GM11168 (cell line): ENCODE results near the gene RHOU.
"Not testable (repeated sequence)": the region's sequence is repeated elsewhere in the genome, so short reads cannot be mapped to it uniquely, and the experiment has no call there.

Source experiments
- in situ Hi-C: fragments of 300-500 bp; cut with MboI; formaldehyde crosslinking; loops from one replicate; pipeline ENCODE4 v1.12.0; 2022; ENCODE audit warnings: low sequenced_read_pairs; ENCODE audit not compliant: unreplicated experiment

The RHOU gene

DNA sequence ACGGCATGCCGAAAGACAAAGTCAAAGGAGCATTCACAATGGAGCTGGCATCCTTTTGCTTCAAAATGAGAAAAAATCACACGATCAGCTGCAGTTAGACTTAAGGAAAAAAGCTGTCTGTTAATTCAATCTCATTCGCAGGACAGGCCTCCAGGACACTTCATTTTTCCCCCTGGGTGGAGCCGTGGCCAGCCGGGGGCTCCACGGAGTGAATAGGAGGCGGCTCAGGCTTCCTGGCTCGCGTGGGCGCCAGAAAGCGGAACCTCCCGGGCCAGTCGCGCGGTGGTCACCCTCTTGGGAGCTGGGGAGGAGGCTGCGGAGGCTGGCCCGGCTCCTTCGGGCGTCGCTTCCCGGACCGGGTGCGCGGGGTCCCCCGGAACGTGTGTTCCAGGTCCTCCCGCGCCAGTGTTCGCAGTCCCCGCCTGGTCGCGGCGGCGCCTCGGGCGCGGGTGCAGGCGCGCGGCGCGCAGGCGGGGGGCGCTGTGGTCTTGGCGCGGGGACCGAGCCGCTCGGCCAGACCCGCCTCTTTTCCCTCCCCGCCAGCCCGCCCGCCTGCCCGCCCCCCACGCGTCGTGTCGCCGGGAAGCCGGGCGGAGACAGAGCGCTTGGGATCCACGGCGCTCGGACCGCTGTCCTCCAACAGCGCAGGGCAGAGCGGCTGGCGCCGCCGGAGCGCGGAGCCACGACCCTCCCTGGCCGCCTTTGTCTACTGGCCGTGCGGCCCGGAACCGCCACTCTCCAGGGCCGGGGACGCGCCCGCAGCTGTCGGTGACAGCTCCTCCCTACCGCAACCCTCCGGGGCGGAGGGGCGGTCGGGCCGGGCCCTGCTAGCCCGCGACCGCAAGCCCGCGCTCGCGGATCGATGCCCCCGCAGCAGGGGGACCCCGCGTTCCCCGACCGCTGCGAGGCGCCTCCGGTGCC, at the start of gene RHOU:
Gene RHOU (plus strand): TSS at position 599 of the 921 bp plus-strand sequence. CDS start 264 bp downstream, at position 863.
- in situ Hi-C loops, result no loop called here

DNA sequence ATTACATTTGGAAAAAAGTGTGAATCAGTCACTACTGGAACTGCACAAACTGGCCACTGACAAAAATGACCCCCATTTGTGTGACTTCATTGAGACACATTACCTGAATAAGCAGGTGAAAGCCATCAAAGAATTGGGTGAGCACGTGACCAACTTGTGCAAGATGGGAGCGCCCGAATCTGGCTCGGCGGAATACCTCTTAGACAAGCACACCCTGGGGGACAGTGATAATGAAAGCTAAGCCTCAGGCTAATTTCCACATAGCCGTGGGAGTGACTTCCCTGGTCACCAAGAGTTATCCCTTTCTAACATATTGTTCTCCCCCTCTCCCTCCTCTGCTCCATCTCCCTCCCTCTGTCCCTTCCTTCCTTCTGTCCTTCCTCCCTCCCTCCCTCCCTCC, 47.7 kb upstream of the RHOU start:
- in situ Hi-C loops, result no loop called here

DNA sequence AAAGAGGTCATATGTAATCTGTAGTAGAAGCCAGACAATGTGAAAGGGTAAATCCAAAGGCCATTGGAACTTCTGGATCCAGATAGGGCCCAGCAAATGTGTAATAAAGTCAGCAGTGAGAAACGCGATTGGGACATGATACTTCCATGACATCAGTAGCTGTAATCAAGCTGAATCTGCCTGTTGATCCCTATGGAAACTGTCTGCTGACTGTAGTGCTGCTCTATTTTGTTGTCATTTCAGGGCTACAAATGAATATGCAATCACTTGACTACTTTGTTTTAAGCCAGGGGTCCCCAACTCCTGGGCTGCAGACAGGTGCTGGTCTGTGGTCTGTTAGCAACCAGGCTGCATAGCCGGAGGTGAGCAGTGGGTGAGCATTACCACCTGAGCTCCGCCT, 46.0 kb upstream of the RHOU start:
- in situ Hi-C loops, result no loop called here

DNA sequence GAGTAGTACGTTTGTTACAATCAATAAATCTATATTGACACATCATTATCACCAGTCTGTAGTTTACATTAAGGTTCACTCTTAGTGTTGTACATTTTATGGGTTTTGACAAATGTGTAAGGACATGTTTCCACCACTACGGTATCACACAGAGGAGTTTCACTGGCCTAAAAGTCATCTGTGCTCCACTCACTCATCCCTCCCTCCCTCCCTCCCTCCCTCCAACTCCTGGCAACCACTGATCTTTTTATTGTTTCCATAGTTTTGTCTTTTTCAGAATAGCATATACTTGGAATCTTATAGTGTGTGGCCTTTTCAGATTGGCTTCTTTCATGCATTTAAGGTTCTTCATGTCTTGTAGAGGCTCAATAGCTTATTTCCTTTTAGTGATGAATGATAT, 44.1 kb upstream of the RHOU start:
- in situ Hi-C loops, result no loop called here

DNA sequence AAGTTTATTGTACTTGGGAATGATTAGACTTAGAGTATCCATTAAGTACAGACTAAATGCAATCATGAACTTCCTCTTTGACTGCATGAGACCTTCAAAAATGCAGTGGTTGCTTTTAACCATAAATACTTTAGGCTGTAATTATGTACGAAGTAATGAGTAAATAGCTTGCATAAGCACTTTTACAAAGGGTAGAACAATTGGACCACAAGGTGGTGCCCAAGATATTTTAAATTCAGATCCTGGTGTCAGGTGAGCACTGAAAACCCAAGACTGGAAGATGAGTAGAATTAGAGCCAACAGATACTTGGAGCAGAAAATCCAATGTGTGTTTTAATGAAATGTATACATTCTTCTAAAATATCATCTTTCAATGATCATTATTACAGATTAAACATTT, 43.4 kb upstream of the RHOU start:
- in situ Hi-C loops, result no loop called here

DNA sequence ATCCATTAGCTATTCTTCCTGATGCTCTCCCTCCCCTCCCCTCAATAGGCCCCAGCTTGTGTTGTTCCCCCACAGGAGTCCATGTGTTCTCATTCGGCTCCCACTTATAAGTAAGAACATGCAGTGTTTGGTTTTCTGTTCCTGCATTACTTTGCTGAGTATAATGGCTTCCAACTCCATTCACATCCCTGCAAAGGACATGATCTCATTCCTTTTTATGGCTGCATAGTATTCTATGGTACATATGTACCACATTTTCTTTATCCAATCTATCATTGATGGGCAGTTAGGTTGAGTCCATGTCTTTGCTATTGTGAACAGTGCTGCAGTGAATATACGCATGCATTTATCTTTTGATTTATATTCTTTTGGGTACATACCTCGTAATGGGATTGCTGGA, 40.8 kb upstream of the RHOU start:
- in situ Hi-C loops, result not testable (repeated sequence)

DNA sequence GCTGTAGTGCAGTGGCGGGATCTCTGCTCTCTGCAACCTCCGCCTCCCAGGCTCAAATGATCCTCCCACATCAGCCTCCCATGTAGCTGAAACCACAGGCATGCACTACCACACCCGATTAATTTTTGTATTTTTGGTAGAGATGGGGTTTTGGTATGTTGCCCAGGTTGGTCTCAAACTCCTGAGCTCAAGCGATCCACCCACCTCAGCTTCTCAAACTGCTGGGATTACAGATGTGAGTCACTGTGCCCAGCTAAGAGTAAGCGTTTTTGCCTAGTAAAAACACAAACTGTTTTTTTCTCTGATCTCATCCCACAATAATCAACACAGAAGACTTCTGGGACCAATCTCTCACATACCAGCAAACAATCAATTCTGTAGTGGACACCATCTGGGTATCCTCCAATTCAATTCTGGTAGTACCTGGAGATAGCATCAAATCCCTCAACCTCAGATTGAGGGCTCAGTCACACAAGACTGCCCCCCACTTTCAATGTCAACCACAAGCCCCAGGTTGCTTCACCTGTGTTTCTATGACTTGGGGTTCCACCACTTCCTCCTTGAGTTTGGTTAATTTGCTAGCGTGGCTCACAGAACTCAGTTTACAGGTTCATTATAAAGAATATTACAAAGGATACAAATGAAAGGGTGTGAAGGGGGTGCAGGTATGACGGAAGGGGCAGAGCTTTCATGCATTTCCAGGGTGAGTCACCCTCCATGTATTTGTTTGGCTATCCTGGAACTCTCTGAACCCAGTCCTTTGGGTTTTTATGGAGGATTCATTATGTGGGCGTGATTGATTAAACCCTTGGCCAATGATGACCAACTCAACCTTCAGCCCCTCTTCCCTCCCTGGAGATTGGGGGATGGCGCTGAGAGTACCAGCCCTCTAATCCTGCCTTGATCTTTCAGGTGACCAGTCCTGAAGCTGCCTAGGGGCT, 40.0 kb upstream of the RHOU start:
- in situ Hi-C loops, result no loop called here

DNA sequence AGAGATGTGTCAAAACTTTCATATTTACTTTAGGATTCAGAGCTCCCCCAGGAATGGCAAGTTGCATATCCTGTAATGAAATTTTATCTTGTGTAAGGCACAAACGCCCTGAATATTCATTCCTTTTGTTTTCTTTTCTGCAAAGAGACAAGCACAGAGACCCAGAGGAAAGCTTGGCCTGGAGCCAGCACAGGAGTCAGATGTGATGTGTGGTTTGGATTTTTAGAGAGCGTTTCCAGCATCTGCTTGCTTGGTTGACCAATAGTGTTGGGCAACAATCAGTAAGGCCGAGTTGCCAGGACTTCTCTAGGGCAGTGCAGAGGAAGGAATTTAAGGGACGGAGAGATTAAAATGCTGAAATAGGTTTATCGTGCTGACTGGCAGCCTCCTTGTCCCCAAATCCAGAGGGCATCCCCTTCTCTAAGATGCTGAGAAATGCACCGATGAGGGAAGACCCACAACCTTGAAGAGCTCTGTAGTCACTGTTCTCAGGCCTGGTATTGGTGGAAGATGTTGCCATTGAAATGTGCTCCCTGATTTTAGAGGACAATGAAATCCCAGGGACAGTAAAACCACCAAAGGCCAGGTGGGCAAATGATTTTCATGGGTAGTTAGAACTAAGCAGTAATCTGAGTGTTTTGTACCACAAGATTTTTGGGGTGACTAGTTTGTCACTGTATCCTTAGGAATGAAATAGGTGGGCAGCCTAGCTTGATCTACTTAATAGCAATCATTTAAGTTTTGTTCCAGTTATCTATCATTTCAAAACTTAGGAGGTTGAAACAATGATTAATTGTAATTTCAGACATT, 37.9 kb upstream of the RHOU start:
- in situ Hi-C loops, result no loop called here

DNA sequence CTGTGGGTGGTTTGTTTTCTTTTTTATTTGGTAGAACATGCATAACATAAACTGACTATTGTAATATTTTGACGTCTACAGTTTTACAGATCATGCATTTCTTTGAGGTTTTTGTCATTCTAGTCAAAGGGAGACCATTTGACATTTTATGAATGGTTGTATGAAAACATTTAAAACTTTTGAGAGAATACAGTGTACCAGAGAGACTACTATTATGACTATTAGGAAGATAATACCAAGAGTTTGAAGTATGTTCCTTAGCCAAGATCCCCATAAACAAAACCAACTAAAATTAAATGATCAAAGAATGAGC, 37.3 kb upstream of the RHOU start:
- in situ Hi-C loops, result no loop called here

DNA sequence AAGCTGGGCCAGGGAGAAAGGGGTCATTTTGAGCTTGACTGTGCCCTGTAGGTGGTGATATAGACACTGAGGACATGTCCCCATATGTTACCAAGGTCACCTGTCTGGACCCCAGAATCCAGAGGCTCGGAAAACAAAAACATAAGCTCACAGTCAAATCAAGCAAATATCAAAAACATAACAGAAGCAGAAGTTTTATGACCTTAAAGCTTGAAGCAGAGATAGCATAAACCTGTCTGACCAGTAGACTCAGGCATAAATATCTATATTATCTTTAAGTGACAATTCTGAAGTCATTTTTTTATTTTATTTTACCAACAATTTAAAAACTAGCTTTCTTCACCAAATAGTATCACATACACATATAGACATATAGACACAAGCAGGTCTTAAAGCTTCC, 32.8 kb upstream of the RHOU start:
- in situ Hi-C loops, result no loop called here

DNA sequence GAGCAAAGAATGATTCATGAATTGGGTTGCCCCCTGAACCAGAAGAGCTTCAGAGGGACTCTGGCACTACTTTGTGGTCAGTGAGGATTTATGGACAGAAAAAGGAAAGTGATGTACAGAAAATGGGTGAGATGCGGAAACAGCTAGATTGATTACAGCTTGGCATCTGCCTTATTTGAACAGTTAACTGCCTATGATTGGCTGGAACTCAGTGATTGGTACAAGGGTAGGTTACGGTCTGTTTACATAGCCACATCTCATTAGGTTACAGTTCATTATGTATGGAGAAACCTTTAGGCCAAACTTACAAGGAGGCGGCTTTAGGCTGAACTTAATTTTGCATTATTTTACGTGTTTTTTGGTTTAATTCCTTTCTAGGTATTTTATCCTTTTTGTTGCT, 29.0 kb upstream of the RHOU start:
- in situ Hi-C loops, result no loop called here

DNA sequence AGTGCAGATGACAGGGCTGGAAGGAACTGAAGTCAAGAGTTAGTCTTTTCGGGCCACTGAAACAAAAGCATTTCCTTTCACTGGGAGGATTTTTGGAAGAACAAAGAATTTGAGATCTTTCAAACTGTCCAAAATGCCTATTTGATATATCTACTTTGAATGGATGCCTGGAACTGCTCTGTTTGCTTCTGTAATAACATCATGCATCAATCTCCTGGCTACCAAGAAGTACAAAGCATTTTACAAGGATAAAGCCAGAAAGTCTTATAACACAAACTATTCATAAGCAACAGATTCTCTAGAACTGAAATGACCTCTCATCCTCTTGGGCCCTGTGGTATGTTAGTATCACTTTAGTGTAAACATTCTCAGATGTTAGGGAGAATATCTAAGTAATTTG, 18.2 kb upstream of the RHOU start:
- in situ Hi-C loops, result no loop called here

DNA sequence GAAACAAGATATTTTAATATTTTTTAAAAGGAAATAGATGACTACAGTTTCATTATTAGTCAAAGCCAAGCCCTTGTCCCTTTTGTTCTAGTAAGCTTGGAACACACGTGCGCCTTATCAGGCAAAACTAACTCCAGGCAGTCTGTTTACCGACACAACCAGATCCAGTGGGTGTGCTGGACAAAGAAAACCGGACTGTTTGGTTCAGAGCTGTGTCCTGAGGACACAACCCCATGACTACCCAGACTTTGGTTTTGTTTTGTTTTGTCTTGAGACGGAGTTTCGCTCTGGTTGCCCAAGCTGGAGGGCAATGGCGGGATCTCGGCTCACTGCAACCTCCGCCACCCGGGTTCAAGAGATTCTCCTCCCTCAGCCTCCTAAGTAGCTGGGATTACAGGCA, 13.9 kb upstream of the RHOU start:
- in situ Hi-C loops, result no loop called here

DNA sequence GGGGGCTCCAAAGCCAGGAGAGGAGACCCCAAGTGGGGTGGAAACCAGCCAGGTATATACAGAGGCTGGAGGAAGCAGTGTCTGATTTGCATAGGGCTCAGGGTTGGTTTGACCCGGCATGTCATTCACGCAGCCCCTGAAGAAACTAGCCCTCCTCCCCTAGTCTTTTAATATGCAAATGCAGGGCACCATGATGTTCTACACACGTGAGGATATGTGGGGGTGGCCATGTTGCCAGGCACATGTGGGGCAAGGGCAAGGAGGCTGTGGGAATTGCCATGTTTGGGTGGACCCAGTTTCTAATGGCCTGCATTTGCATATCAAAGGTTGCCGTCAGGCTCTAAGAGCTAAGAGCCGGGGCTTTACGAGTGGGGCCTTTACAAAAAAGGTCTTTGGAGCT, 12.0 kb upstream of the RHOU start:
- in situ Hi-C loops, result no loop called here

DNA sequence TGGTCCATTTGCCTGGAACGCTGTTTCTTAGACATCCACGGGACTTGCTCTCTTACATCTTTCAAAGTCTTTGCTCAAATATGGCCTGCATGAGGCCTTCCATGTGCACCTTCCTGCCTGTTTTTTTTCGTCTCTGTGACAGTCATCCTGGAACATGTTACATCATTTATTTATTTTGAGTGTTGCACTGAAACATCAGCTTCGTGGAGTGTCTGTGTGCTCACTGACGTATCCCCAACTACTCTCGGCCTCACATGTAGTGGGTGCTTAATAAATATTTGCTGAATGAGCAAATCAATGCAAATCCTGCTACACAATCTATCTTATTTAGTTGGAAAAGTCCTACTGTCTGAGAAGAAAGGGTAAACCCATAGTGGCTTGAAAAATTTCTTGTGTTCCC, 11.4 kb upstream of the RHOU start:
- in situ Hi-C loops, result no loop called here

DNA sequence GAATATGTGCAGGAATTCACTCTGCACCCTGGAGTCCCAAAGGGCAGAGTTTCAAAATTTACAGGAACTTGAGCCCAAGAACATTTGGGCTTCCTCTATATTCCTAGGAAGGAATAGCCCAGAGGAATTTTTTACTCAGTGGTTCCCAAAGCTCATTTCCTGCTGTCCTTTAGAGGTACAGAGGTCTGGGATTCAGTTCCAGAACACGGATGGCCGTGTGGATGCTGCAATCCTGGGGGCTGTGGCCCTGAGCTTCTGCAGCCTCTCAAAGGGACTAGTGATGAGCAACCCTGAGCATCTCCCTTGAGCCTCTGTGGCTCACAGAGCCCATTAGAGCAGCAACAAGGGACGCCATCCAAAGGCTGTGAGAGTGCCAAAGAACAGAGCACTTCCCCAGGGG, 10.1 kb upstream of the RHOU start:
- in situ Hi-C loops, result no loop called here

DNA sequence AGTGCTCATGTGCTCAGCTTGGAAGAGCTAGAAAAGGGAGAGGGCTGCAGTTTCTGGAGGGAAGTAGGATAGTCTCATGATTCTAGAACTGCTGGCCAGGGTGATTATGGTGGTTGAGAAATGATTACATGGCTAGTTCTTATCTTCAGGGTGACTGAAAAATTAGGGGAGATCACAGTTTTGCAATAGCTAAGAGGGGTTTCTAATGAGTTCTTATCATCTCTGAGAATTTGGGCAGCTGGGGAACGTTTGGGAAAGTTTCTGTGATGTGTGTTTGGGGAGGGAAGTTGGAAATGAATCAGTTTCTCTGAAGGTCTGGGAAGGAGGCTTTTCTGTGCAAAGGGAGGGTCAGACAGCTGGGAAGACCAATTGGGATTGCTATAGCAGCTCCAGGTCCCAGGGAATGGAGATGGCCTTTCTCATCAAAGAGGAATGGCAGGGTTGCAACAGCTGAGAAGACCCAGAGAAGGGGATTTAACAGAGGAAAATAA, 7.6 kb upstream of the RHOU start:
- in situ Hi-C loops, result no loop called here

DNA sequence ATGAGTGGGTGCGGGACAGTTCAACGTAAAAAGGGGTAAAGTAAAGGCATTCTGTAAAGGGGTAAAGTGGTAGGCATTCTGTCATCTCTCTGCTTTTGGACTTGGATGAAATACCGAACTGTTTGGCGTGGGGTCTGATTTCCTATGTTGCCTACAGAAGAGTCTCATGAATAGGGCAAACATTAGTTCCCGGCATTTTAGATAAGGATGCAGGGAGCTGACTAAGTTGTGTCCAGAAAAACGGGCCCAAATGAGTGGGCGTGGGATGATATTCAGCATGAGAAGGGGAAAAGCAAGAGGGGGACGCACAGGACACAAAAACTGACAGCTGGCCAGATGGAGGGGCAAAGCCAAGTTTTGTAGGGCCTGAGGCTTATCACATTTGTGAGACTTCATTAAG, 2.9 kb upstream of the RHOU start:
- in situ Hi-C loops, result no loop called here

DNA sequence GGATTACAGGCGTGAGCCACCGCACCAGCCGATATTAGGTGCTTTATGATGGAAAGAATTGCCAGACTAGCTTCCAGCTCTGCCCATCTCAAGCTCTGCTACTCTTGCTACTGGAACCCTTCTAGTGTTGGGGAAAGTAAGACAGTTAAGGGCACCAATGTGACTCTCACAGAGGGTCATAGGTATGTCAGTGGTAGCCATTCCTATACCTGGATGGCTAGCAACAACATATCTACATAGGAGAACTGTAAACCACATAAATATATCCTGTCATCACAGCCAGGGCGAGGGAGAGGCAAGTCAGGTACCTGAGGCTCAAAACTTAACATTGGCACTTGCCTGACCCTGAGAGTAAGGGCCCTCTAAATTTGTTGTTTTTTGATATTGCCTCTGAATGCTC, 1.7 kb upstream of the RHOU start:
- in situ Hi-C loops, result no loop called here

DNA sequence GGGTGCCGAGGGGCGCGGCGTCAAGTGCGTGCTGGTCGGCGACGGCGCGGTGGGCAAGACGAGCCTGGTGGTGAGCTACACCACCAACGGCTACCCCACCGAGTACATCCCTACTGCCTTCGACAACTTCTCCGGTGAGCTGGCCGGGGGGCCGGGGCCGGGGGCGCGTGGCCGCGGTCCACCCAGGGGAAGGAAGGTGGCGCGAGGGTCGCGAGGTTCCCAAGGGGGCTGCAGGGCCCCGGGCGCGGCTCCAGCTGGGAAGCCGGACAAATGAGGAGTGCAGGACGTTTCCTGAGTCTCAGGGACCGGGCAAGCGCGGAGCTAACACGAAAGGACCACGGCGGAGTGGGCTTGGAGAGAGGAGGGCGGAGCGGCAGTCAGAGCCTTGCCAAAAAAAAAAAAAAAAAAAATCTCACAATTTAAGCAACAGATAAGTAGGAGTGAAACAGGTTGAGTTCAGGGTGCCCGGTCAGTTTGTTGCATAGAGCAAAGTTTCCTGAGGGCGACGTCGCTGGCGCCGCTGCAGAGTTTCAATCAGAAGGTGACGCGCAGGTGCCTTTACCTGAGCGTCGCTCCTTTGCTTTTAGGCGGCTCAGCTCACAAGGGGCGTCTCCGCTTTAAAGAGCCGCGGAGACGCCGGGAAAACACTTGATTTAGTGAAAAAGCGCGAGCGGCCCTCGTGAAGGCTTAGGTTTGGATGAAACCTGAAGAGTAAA, 750 bp downstream of the RHOU start:
- in situ Hi-C loops, result no loop called here
